Spleen (tissue), 7 donors: Measurements from ENCODE around the gene MT1X.

ENCODE experiments used
- POLR2A ChIP-seq, 3 donors: fragments of 450-650 bp; IDR thresholded peaks; one replicate each; pipeline ENCODE4 v1.5.1; 2017; ENCODE audit warnings: antibody characterized with exemption in 3 of 3, mild to moderate bottlenecking in 1 of 3
- POLR2AphosphoS5 ChIP-seq, 3 donors: sonication (generic); formaldehyde crosslinking; IDR thresholded peaks; one replicate each; pipeline ENCODE4 v1.5.1; 2017; ENCODE audit warnings: antibody characterized with exemption in 3 of 3
- TF ChIP-seq, protein P1 (sequence below), 11 experiments: fragments of 200-600 bp in 7 of 11; fragments of 450-650 bp in 4 of 11; sonication (generic) in 4 of 11; IDR thresholded peaks in 8 of 11; conservative IDR thresholded peaks in 3 of 11; 1 replicate in 7 of 11; 2 replicates in 4 of 11; pipeline versions ENCODE4 v1.4.0 to v1.8.0; 2016 to 2021; ENCODE audit warnings: antibody characterized with exemption in 11 of 11, inconsistent platforms in 4 of 11, mild to moderate bottlenecking in 1 of 11
- donor health status: DM: no; HTN: no; CAD: no; lungs with moderate emphysema.
- donor health status: DM: no; HTN: no; CAD: no.
- donor health status: DM: no; HTN: no; CAD: no.

DNA sequence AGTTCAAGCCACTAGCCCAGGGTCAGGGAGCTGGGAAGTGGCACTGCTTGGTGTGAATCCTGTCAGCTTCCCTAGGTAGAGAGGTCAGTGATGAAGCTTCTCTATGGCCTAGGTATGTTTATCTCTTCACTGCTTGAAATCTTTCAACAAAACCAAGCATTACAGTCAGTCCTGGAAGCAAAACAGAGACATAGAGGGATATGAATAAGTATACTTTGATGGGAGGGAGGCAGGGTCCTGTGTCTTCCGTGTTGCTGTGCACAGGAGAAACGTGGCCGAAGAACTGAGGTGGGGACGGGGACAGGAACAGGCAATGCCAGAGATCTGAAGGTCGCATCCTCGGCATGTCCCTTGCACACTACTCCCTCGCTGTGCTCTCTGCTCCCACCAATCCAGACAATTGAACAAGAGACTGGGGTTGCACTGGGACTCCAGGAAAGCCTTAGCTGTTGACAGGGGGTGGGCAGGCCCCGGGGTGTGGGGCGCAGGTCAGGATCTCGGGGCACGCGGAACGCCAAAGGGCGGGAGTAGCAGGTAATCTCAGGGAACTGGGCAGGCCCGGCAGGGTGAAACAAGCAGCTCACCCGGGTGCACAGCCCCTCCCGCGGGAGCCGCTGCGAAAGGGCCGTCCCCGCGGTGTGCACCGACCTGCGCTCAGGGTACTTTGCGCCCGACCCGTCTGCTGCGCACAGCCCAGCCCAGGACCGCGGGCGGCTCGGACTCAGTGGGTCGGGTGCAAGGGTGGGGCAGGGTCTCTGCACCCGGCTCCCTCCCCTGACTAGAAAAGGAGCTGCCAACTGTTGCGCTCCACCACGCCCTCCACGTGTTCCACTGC, 13.0 kb upstream of the MT1X start, which contains the start of gene MT1H:
- TF ChIP-seq POLR2A (IDR thresholded peaks at IDR 0.05) = no peak
- no peak for TF ChIP-seq POLR2AphosphoS5 (IDR thresholded peaks at IDR 0.05)
- TF ChIP-seq, protein P1, sequence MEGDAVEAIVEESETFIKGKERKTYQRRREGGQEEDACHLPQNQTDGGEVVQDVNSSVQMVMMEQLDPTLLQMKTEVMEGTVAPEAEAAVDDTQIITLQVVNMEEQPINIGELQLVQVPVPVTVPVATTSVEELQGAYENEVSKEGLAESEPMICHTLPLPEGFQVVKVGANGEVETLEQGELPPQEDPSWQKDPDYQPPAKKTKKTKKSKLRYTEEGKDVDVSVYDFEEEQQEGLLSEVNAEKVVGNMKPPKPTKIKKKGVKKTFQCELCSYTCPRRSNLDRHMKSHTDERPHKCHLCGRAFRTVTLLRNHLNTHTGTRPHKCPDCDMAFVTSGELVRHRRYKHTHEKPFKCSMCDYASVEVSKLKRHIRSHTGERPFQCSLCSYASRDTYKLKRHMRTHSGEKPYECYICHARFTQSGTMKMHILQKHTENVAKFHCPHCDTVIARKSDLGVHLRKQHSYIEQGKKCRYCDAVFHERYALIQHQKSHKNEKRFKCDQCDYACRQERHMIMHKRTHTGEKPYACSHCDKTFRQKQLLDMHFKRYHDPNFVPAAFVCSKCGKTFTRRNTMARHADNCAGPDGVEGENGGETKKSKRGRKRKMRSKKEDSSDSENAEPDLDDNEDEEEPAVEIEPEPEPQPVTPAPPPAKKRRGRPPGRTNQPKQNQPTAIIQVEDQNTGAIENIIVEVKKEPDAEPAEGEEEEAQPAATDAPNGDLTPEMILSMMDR (IDR thresholded peaks at IDR 0.05 in 8 of 11, conservative IDR thresholded peaks at IDR 0.05 in 3 of 11) = no peak
